ENCODE data around the gene MED12L.

GRCh38 chr3:151387842-151388241 lies 302.4 kb downstream of the MED12L start:
- TF ChIP-seq CTCF (IDR thresholded peaks at IDR 0.05; ENCODE audit: low read depth, low read length): no peak
- TF ChIP-seq MAX (IDR thresholded peaks at IDR 0.05; ENCODE audit: low read depth, low read length): no peak

All from NB4 (cell line).